ENCODE measurements around the gene C1orf232.

C1orf232 gene

DNA sequence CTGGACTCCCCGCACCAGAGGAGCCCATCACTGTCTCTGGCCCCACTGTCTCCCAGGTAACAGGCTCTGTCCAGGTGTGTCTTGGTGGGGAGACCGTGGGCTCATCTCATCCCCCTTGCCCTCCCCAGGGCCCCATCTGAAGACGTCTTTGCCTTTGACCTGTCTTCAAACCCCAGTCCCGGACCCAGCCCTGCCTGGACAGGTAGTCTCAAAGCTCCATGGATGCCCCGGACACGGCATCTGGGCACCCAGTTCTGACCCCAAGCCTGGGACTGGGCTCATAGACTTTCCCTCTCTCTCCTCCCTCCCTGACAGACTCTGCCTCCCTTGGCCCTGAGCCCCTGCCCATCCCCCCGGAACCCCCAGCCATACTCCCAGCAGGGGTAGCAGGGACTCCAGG, 15.3 kb upstream of the C1orf232 start:
- Mint-ChIP-seq H3K36me3 (ENCODE audit: low read depth) (no peaks in the 10 kb centered on the region), H3K4me3 (no peak overlapping the region), H3K27ac (no peak overlapping the region), H3K4me1 (peaks cover 7% of the 10 kb centered on the region), H3K27me3 (ENCODE audit: low read depth) (no peaks in the 10 kb centered on the region), H3K9me3 (no peaks in the 10 kb centered on the region)
- TF ChIP-seq, protein P1, sequence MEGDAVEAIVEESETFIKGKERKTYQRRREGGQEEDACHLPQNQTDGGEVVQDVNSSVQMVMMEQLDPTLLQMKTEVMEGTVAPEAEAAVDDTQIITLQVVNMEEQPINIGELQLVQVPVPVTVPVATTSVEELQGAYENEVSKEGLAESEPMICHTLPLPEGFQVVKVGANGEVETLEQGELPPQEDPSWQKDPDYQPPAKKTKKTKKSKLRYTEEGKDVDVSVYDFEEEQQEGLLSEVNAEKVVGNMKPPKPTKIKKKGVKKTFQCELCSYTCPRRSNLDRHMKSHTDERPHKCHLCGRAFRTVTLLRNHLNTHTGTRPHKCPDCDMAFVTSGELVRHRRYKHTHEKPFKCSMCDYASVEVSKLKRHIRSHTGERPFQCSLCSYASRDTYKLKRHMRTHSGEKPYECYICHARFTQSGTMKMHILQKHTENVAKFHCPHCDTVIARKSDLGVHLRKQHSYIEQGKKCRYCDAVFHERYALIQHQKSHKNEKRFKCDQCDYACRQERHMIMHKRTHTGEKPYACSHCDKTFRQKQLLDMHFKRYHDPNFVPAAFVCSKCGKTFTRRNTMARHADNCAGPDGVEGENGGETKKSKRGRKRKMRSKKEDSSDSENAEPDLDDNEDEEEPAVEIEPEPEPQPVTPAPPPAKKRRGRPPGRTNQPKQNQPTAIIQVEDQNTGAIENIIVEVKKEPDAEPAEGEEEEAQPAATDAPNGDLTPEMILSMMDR (IDR thresholded peaks at IDR 0.05; ENCODE audit: unreplicated experiment in 3 of 3) = no peak

DNA sequence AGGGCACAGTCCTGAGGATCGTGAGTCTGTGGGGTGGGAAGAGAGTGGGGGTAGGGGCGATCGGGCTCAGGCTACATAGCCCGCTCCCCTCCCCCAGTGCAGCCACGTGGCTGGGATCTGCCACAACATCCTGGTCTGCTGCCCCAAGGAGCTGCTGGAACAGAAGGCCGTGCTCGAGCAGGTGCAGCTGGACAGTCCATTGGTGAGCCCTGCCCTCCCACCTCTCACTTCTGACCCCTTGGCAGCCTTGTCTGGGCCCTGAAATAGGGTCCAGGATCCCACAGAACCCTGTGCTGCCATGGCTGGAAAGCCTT, 13.6 kb upstream of the C1orf232 start:
- TF ChIP-seq, protein P1 (IDR thresholded peaks at IDR 0.05; ENCODE audit: unreplicated experiment in 3 of 3) = no peak
- no peak overlapping the region for H3K4me3 Mint-ChIP-seq
- no peaks in the 10 kb centered on the region for H3K36me3 Mint-ChIP-seq (ENCODE audit: low read depth)
- H3K9me3 Mint-ChIP-seq = no peaks in the 10 kb centered on the region
- H3K27me3 Mint-ChIP-seq (ENCODE audit: low read depth) = no peaks in the 10 kb centered on the region
- H3K4me1 Mint-ChIP-seq = peaks cover 7% of the 10 kb centered on the region
- no peak overlapping the region for H3K27ac Mint-ChIP-seq

DNA sequence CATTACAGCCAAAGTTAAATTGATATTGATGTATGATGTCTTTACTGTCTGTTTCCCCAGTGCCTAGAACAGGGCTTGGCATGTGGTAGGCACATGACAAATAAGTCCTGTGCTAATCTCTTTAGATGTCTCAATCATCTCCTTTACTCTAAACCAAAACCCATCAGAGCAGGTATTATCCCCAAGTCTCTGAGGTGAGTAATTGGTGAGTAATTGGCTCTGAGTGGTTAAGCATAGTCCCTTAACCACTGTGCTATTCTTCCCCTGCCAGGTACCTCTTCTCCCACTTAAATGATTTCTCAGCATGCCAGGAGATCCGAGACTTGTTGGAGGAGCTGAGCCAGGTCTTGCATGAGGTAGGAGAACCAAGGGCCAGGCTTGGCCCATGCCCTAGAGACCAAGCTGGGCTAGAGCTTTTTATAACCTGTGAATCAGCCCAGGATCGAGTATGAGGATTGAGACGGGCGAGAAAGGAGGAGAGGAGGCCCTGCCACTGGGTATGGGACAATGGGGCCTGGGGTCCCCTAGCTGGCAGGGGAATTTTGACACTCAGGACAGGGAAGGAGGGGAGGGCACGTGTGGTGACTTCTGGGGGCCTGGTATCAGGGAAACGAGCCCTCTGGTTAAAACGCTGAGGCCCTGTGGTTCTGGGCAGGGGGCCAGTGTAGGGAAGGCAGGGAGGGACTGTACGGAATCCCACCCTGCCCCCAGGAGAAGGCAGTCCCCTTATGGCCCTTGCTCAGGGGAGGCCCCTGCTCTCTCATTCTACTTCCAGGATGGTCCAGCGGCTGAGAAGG, 13.0 kb upstream of the C1orf232 start:
- Mint-ChIP-seq H3K4me1 (peaks cover 7% of the 10 kb centered on the region), H3K27ac (no peak overlapping the region), H3K36me3 (ENCODE audit: low read depth) (no peaks in the 10 kb centered on the region), H3K27me3 (ENCODE audit: low read depth) (no peaks in the 10 kb centered on the region), H3K9me3 (no peaks in the 10 kb centered on the region), H3K4me3 (no peak overlapping the region)
- TF ChIP-seq, protein P1 (IDR thresholded peaks at IDR 0.05; ENCODE audit: unreplicated experiment in 3 of 3) = no peak

DNA sequence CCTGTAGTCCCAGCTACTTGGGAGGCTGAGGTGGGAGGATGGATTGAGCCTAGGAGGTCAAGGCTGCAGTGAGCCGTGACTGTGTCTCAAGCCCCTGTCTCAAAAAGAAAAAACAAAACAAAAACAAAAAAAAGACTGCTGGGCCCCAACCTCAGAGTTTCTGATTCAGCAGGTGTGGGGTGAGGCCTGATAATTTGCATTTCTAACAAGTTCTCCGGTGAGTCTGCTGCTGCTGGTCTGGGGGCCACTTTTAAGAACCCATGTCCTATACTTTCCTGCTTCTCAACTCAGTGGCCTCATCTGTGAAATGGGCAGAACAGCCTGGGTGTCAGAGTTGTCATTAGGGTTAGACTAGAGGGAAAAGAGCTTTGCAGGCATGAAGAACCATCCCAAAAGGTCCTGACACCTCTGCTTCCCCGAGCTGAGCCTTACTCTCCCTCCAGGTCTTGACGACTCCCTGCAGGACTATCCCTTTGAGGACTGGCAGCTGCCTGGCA, 11.3 kb upstream of the C1orf232 start:
- no peak overlapping the region for H3K4me3 Mint-ChIP-seq
- H3K27me3 Mint-ChIP-seq (ENCODE audit: low read depth) = no peaks in the 10 kb centered on the region
- TF ChIP-seq, protein P1 (IDR thresholded peaks at IDR 0.05; ENCODE audit: unreplicated experiment in 3 of 3) = no peak
- H3K36me3 Mint-ChIP-seq (ENCODE audit: low read depth) = no peaks in the 10 kb centered on the region
- no peaks in the 10 kb centered on the region for H3K9me3 Mint-ChIP-seq
- peaks cover 7% of the 10 kb centered on the region for H3K4me1 Mint-ChIP-seq
- no peak overlapping the region for H3K27ac Mint-ChIP-seq

DNA sequence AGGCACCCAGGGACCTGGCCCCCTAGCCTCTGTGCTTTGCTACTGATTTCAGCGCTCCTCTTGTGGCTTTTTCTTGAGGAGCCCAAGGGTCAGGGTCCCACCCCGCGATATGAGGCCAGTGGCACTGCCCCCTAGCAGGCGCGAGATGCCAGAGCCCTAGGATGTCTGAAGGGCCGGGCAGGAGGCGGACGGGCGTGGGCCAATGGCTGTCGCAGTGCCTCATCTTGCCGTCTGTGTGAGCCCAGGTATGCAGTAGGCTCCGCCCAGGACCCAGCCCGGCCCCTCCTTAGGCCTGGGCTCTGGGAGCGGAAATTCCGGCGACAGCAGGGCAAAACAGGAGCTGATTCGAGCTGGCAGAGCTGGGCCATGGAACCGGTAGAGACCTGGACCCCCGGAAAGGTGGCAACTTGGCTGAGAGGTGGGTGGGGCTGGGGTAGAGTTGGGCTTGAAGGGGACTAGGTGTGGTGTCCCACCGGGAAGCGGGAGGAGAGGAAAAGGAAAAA, 8.5 kb upstream of the C1orf232 start, which contains the start of gene CNKSR1:
Gene CNKSR1, plus strand, starts transcription at position 310 of the 503 bp plus-strand sequence. Its CDS starts 57 bp downstream, at position 367.
- Mint-ChIP-seq H3K36me3 (ENCODE audit: low read depth) (no peaks in the 10 kb centered on the region), H3K4me3 (peak within 1 kb of the TSS in 2 of 3 experiments; percentile 58 to 71), H3K27ac (peak within 1 kb of the TSS in 1 of 3 experiments; percentile 63), H3K9me3 (no peaks in the 10 kb centered on the region), H3K27me3 (ENCODE audit: low read depth) (no peaks in the 10 kb centered on the region), H3K4me1 (peaks cover 7% of the 10 kb centered on the region)
- TF ChIP-seq, protein P1 (IDR thresholded peaks at IDR 0.05; ENCODE audit: unreplicated experiment in 3 of 3) = no peak

DNA sequence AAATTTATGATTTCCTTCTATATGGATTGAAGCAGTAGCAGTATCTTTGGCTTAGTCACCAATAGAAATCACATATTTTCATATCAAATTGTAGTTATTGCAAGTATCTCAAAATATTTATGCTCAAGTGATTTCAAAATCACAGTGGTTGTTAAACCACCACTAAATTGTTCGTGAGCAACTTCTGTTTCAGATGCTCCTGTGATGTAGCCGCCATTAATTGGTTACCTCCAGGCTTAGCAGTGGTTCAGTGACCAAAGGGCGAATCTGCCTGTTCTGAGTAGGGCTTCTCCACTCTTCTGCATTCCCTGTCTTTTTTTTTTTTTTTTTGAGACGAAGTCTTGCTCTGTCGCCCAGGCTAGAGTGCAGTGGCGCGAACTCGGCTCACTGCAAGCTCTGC, 6.6 kb upstream of the C1orf232 start:
- TF ChIP-seq, protein P1 (IDR thresholded peaks at IDR 0.05; ENCODE audit: unreplicated experiment in 3 of 3) = no peak
- no peak overlapping the region for H3K4me3 Mint-ChIP-seq
- H3K9me3 Mint-ChIP-seq = no peaks in the 10 kb centered on the region
- no peak overlapping the region for H3K27ac Mint-ChIP-seq
- H3K27me3 Mint-ChIP-seq (ENCODE audit: low read depth) = no peaks in the 10 kb centered on the region
- H3K36me3 Mint-ChIP-seq (ENCODE audit: low read depth) = no peaks in the 10 kb centered on the region
- no peaks in the 10 kb centered on the region for H3K4me1 Mint-ChIP-seq

Measured in nephron (organoid).